ENCODE measurements around the gene TBC1D9. TPM values are rescaled to one million over a fixed set of nuclear protein-coding genes. Genes with fewer than 3 reads are reported as not detected.

The TBC1D9 gene
- total RNA-seq, 1 experiment from 2014 or later = 0.70 TPM

- Mint-ChIP-seq H3K27ac (no peak overlapping the region), H3K9me3 (no peaks in the 10 kb centered on the region), H3K36me3 (no peaks in the 10 kb centered on the region), H3K4me3 (no peak overlapping the region), H3K27me3 (ENCODE audit: low read depth) (no peaks in the 10 kb centered on the region), H3K4me1 (peaks cover 5% of the 10 kb centered on the region; the same call in 1 of the 2 replicates)
- ChIA-PET CTCF (interaction anchor here (2.6 kb wide), 1 partner anchor 35 kb away, joined by 6 read pairs; no protein-coding TSS in a partner anchor), POLR2A (no interaction called here)
- ATAC-seq = peak; percentile 53
- DNase-seq (ENCODE audit: low spot score) = no peak
- TF ChIP-seq TCF7 (CRISPR knock-in tag; IDR thresholded peaks at IDR 0.05; ENCODE audit: low read depth) (no peak), ZSCAN18 (CRISPR knock-in tag; IDR thresholded peaks at IDR 0.05) (no peak), CREM (CRISPR knock-in tag; IDR thresholded peaks at IDR 0.05) (no peak), ESRRA (CRISPR knock-in tag; IDR thresholded peaks at IDR 0.05; ENCODE audit: borderline replicate concordance) (no peak), NFYB (CRISPR knock-in tag; conservative IDR thresholded peaks at IDR 0.05; ENCODE audit: low read depth) (no peak), SMAD4 (CRISPR knock-in tag; IDR thresholded peaks at IDR 0.05) (no peak), SP1 (CRISPR knock-in tag; conservative IDR thresholded peaks at IDR 0.05) (no peak), ZNF281 (CRISPR knock-in tag; IDR thresholded peaks at IDR 0.05) (no peak), MLX (CRISPR knock-in tag; IDR thresholded peaks at IDR 0.05) (no peak), ZNF423 (CRISPR knock-in tag; IDR thresholded peaks at IDR 0.05) (no peak), ZNF396 (CRISPR knock-in tag; IDR thresholded peaks at IDR 0.05; ENCODE audit: borderline replicate concordance) (no peak), ATF1 (CRISPR knock-in tag; IDR thresholded peaks at IDR 0.05) (no peak), ZNF219 (CRISPR knock-in tag; IDR thresholded peaks at IDR 0.05; ENCODE audit: borderline replicate concordance) (no peak), ZNF671 (CRISPR knock-in tag; IDR thresholded peaks at IDR 0.05) (no peak), ZNF138 (CRISPR knock-in tag; conservative IDR thresholded peaks at IDR 0.05) (no peak)
These were observed 155.8 kb downstream of the TBC1D9 start for GRCh38 chr4:140600408-140600807.

GRCh38 chr4:140595065-140595464 lies 161.1 kb downstream of the TBC1D9 start:
- Mint-ChIP-seq H3K27me3 (ENCODE audit: low read depth) (no peaks in the 10 kb centered on the region; the same call in none of the 2 replicates), H3K9me3 (peaks cover 10% of the 10 kb centered on the region), H3K4me3 (no peak overlapping the region), H3K4me1 (no peaks in the 10 kb centered on the region), H3K36me3 (peaks cover 9% of the 10 kb centered on the region), H3K27ac (no peak overlapping the region)
- peak; percentile 100 for ATAC-seq
- POLR2A ChIA-PET = interaction anchor here (1.1 kb wide), 1 partner anchor 9 kb away, joined by 6 read pairs; no protein-coding TSS in a partner anchor
- DNase-seq (ENCODE audit: low spot score) = peak; percentile 42
- CTCF ChIA-PET = interaction anchor here (0.5 to 1.9 kb wide), 24 partner anchors 10 to 538 kb away, joined by 3 to 9 read pairs (median 4); partner anchors contain the start of genes RNF150 and SCOC
- peak; percentile 49; the same call in 1 of the 2 replicates for TF ChIP-seq CTCF (IDR thresholded peaks at IDR 0.05)
- no peak for TF ChIP-seq ZNF423 (CRISPR knock-in tag; IDR thresholded peaks at IDR 0.05)
- peak; percentile 79 for TF ChIP-seq FOXK1 (CRISPR knock-in tag; IDR thresholded peaks at IDR 0.05)

Measured in WTC11 (cell line).